H1 (cell line): ENCODE results near the gene PDE5A. TPM values are rescaled to one million over a fixed set of nuclear protein-coding genes. Genes with fewer than 3 reads are reported as not detected.

ENCODE experiments used
- CBX5 ChIP-seq: fragments of 300-800, 300-1000 bp; sonication (generic); IDR thresholded peaks from 2 replicates; pipeline ENCODE4 v1.7.1; 2016; ENCODE audit warnings: antibody characterized with exemption, low read length, low read depth
- CTCF ChIP-seq, 3 experiments: IDR thresholded peaks; 1 replicate in 2 of 3; 2 replicates in 1 of 3; pipeline versions ENCODE4 v1.5.1 to v1.6.1; 2011; ENCODE audit warnings: low read length in 3 of 3, mild to moderate bottlenecking in 3 of 3, inconsistent platforms in 2 of 3, low read depth in 1 of 3, moderate library complexity in 1 of 3; ENCODE audit not compliant: insufficient read depth in 1 of 3; ENCODE audit errors: control extremely low read depth in 1 of 3
- EGR1 ChIP-seq: IDR thresholded peaks from 2 replicates; pipeline ENCODE4 v1.6.1; 2011; ENCODE audit warnings: low read depth, low read length, borderline replicate concordance
- NRF1 ChIP-seq: IDR thresholded peaks from 2 replicates; pipeline ENCODE4 v1.6.1; 2011; ENCODE audit warnings: mild to moderate bottlenecking, low read depth, low read length, improper control_type of control experiment
- POLR2A ChIP-seq, 2 experiments: IDR thresholded peaks; 1 replicate in 1 of 2; 2 replicates in 1 of 2; pipeline ENCODE4 v1.6.1; 2011; ENCODE audit warnings: low read depth in 2 of 2, low read length in 2 of 2, mild to moderate bottlenecking in 2 of 2; ENCODE audit errors: control extremely low read depth in 1 of 2
- RNF2 ChIP-seq: fragments of 200-900, 300-1000 bp; sonication (generic); IDR thresholded peaks from 2 replicates; pipeline ENCODE4 v1.7.1; 2016; ENCODE audit warnings: borderline replicate concordance, low read depth, mild to moderate bottlenecking, antibody characterized with exemption, low read length; ENCODE audit not compliant: poor library complexity, severe bottlenecking; ENCODE audit errors: missing control alignments
- polyA plus RNA-seq, 7 experiments: library from polyadenylated mRNA; depleted of rRNA in 3 of 7; stranded (reverse) in 5 of 7; unstranded in 2 of 7; fragments of >200 nt in 5 of 7; fragments of 200-250 nt in 2 of 7; gene quantifications; 1 replicate in 5 of 7; 2 replicates in 1 of 7; 4 replicates in 1 of 7; pipeline versions ENCODE4 v1.2.1 to v1.2.3, GENCODE V29; 2011 to 2013; ENCODE audit warnings: missing spikeins in 2 of 7, mixed read lengths in 2 of 7
- total RNA-seq: library from RNA; stranded (reverse); fragmentation: NEBNext Ultra II Directional; extraction: Animal tissue kit (Norgen Biotek cat#: 25700); gene quantifications from 2 replicates; pipeline ENCODE4 v1.2.1, GENCODE V29; 2021
- TF ChIP-seq, protein P1 (sequence below): fragments of 300-600 bp; sonication (generic); IDR thresholded peaks from 2 replicates; pipeline ENCODE4 v1.7.1; 2012; ENCODE audit warnings: low read length, moderate library complexity, mild to moderate bottlenecking, inconsistent platforms; ENCODE audit not compliant: insufficient replicate concordance

PDE5A gene
- total and polyA plus RNA-seq, 2 of the 8 experiments (the other 6 are each of a cell fraction or from before 2014, with no cell fraction given): 5.6 to 32.4 TPM

GRCh38 chr4:119656342-119656741 is 27.7 kb upstream of the PDE5A start (continued):
- TF ChIP-seq, protein P1, sequence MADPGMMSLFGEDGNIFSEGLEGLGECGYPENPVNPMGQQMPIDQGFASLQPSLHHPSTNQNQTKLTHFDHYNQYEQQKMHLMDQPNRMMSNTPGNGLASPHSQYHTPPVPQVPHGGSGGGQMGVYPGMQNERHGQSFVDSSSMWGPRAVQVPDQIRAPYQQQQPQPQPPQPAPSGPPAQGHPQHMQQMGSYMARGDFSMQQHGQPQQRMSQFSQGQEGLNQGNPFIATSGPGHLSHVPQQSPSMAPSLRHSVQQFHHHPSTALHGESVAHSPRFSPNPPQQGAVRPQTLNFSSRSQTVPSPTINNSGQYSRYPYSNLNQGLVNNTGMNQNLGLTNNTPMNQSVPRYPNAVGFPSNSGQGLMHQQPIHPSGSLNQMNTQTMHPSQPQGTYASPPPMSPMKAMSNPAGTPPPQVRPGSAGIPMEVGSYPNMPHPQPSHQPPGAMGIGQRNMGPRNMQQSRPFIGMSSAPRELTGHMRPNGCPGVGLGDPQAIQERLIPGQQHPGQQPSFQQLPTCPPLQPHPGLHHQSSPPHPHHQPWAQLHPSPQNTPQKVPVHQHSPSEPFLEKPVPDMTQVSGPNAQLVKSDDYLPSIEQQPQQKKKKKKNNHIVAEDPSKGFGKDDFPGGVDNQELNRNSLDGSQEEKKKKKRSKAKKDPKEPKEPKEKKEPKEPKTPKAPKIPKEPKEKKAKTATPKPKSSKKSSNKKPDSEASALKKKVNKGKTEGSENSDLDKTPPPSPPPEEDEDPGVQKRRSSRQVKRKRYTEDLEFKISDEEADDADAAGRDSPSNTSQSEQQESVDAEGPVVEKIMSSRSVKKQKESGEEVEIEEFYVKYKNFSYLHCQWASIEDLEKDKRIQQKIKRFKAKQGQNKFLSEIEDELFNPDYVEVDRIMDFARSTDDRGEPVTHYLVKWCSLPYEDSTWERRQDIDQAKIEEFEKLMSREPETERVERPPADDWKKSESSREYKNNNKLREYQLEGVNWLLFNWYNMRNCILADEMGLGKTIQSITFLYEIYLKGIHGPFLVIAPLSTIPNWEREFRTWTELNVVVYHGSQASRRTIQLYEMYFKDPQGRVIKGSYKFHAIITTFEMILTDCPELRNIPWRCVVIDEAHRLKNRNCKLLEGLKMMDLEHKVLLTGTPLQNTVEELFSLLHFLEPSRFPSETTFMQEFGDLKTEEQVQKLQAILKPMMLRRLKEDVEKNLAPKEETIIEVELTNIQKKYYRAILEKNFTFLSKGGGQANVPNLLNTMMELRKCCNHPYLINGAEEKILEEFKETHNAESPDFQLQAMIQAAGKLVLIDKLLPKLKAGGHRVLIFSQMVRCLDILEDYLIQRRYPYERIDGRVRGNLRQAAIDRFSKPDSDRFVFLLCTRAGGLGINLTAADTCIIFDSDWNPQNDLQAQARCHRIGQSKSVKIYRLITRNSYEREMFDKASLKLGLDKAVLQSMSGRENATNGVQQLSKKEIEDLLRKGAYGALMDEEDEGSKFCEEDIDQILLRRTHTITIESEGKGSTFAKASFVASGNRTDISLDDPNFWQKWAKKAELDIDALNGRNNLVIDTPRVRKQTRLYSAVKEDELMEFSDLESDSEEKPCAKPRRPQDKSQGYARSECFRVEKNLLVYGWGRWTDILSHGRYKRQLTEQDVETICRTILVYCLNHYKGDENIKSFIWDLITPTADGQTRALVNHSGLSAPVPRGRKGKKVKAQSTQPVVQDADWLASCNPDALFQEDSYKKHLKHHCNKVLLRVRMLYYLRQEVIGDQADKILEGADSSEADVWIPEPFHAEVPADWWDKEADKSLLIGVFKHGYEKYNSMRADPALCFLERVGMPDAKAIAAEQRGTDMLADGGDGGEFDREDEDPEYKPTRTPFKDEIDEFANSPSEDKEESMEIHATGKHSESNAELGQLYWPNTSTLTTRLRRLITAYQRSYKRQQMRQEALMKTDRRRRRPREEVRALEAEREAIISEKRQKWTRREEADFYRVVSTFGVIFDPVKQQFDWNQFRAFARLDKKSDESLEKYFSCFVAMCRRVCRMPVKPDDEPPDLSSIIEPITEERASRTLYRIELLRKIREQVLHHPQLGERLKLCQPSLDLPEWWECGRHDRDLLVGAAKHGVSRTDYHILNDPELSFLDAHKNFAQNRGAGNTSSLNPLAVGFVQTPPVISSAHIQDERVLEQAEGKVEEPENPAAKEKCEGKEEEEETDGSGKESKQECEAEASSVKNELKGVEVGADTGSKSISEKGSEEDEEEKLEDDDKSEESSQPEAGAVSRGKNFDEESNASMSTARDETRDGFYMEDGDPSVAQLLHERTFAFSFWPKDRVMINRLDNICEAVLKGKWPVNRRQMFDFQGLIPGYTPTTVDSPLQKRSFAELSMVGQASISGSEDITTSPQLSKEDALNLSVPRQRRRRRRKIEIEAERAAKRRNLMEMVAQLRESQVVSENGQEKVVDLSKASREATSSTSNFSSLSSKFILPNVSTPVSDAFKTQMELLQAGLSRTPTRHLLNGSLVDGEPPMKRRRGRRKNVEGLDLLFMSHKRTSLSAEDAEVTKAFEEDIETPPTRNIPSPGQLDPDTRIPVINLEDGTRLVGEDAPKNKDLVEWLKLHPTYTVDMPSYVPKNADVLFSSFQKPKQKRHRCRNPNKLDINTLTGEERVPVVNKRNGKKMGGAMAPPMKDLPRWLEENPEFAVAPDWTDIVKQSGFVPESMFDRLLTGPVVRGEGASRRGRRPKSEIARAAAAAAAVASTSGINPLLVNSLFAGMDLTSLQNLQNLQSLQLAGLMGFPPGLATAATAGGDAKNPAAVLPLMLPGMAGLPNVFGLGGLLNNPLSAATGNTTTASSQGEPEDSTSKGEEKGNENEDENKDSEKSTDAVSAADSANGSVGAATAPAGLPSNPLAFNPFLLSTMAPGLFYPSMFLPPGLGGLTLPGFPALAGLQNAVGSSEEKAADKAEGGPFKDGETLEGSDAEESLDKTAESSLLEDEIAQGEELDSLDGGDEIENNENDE: no peak
- TF ChIP-seq CTCF (IDR thresholded peaks at IDR 0.05; ENCODE audit: control extremely low read depth in 1 of 3, insufficient read depth in 1 of 3, low read depth in 1 of 3, low read length in 3 of 3) (no peak), CBX5 (no peak), EGR1 (no peak), RNF2 (no peak), POLR2A (IDR thresholded peaks at IDR 0.05; ENCODE audit: control extremely low read depth in 1 of 2, low read depth in 2 of 2, low read length in 2 of 2) (no peak), NRF1 (no peak)
